HG03103 (cell line): ENCODE measurements around the gene TBXAS1.

ENCODE experiments used
- ATAC-seq: cut with Tn5 transposase; IDR thresholded peaks from one replicate; pipeline ENCODE4 v1.9.1; 2021; ENCODE audit warnings: low read depth; ENCODE audit not compliant: unreplicated experiment

TBXAS1 gene

GRCh38 chr7:139853506-139854123 is 24.6 kb downstream of the TBXAS1 start:
- ATAC-seq, result no peak

DNA sequence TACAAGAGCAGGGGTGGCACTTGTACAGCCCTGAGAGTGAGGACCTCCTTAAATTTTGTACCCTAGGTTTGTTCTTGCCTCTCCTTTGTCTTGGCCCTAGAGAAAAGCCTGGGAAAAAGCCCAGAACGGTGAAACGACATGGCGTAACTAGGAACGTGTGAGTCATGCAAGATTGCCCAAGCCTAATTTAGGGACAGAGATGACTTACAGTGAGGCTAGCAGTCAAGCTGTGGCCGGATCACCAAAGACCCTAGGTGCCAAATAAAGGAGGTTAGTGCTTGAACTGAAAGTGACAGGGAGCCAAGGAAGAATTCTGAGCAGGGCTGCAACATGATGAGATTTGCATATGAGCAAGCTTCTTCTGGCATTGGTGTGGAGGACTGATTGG is 25.1 kb downstream of the TBXAS1 start:
- ATAC-seq, result no peak

- ATAC-seq, result peak; percentile 16
Measured at GRCh38 chr7:139854803-139855497, 25.9 kb downstream of the TBXAS1 start.

DNA sequence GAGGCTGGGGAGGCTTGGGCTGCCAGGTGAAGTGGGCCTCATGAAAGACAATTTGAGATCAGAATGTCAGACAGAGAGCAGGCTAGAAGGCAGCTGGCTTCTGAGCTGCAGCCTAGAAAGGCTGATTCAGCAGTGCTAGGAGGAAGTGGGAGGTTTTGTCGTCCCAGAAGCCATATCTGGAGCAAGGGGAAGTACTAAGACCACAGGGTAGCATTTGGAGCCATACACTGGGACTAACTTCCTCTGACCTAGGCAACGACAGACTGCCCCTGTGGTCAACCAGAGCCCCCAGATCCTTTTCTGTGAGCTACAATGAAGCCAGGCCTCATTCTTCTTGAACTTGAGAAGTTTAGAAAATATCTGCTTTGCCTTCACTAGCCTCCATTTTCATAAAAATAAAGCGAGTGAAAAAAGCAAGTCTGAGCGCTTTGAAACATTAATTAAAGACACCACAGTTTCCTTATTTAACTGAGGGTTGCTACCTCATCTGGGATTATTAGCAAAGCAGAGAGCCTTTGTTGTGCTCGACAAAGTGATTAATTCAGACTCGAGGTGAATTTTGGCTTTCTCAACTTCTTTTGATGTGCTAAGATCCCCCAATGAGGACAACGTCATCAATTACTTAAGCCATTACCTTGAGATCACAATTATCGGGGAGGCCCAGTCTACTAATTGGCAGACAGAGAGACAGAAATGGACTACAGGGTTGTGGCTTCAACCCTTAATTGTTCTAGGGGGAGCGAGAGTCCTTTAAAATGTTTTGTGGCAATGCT is 26.6 kb downstream of the TBXAS1 start:
- peak; percentile 95 for ATAC-seq

GRCh38 chr7:139857791-139858190 is 28.7 kb downstream of the TBXAS1 start:
- ATAC-seq, result no peak

DNA sequence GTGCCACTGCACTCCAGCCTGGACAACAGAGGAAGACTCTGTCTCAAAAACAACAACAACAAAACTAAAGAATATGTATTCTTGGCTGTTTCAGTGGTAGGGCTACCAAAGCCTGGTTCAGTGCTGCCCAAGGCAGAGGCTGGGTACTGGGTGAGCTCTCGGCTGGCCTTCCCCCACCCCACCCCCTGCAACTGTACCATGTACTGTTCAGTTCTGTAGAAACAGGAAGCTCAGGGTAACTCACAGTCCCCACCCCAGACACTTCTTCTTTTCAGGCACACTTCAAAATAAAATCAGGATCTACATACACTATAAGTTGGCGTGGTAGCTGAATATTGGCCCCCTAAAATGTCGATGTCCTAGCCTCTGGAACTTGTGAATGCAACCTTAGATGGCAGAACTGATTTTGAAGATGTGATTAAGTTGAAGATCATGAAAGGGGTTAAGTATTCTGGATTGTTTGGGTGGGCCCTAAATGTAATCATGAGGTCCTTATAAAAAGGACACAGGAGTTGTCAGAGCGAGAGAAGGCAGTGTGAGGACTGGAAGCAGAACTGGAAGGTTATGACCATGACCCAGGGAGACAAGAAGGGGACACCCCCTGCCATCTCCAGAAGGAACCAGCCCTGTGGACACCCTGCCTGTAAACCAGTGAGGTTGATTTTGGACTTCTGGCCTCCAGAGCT is 31.2 kb downstream of the TBXAS1 start:
- ATAC-seq, result no peak

- ATAC-seq, result no peak
Measured at GRCh38 chr7:139861803-139862202, 32.7 kb downstream of the TBXAS1 start.

- ATAC-seq, result no peak
Measured at GRCh38 chr7:139866047-139866837, 37.2 kb downstream of the TBXAS1 start.

- no peak for ATAC-seq
Measured at GRCh38 chr7:139867847-139868246, 38.8 kb downstream of the TBXAS1 start.

GRCh38 chr7:139869886-139870285 is 40.8 kb downstream of the TBXAS1 start:
- no peak for ATAC-seq

DNA sequence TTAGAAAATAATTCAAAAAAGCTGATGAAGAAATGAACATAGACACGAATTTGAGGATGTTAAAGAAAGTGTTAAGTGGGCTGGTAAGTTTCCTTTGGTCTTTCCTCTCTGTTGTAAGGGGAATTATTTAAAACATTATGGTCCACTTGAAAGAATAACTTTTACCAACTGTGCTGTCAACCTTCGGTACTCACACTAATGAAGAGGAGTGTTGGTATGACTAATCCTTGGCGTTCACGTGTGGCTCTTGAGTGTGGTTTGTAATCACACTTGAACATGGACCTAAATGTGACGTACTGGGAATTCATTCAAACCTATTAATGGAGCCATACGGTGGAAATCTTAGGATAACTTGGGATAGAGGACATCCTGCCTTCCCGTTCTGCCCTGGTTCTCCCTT is 41.3 kb downstream of the TBXAS1 start:
- ATAC-seq, result no peak

- no peak for ATAC-seq
Measured at GRCh38 chr7:139871331-139871730, 42.3 kb downstream of the TBXAS1 start.

- ATAC-seq, result no peak
Measured at GRCh38 chr7:139871820-139872219, 42.8 kb downstream of the TBXAS1 start.

- no peak for ATAC-seq
Measured at GRCh38 chr7:139873593-139874301, 44.7 kb downstream of the TBXAS1 start.

- ATAC-seq, result no peak
Measured at GRCh38 chr7:139874302-139874629, 45.2 kb downstream of the TBXAS1 start.

DNA sequence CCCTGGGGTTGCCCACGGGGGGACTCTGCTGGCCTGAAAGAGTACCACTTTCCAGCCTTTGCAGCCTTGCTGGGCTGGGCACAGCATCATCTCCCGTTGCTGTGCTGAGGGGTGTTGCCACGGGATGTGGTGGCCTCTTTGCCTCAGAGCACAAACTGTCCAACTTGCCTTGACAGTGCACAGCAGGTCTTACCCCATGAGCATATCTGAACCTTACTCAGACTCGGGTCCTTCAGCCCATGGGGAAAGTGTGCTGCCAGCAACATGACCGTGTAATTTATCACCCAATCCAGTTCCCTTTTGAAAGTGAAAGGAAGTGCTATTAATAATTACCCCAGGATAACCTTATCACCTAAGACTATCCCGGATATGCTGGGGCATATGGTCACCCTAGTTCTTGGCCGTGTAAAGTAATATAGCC is 46.8 kb downstream of the TBXAS1 start:
- ATAC-seq, result no peak

DNA sequence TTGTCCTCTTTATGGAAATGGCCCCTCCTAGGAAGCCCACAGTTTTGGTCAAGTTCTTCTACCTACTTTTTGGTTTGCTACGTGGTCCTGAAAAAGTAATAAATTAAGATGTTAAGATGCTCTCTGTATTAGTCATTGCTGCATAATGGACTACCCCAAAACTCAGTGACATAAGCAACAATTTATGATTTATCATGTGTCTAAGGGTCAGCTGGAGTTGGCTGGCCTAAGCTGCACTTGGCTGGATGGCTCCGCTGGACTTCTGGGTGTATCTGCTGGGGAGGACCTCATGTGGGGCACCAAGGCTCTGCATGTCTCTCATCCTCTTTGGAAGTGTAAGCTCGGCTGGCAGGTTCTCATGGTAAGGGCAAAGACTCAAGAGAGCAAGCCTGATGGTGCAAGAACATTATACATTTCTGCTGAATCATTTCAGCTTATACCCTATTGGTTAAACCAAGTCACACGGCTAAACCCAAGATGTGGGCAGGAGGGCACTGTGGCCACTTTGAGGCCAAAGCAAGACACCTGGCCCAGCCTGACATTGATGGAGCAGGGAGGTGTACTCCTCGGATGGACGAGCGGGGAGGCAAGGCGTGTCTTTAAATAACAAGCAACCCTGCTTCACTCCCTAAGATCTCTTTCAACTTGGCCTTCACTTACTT is 47.7 kb downstream of the TBXAS1 start:
- ATAC-seq, result no peak

GRCh38 chr7:139883814-139884213 is 54.8 kb downstream of the TBXAS1 start:
- ATAC-seq, result no peak

- ATAC-seq, result no peak
Measured at GRCh38 chr7:139884441-139884840, 55.4 kb downstream of the TBXAS1 start.
